ENCODE results near the gene ETFA. TPM values are rescaled to one million over a fixed set of nuclear protein-coding genes. Genes with fewer than 3 reads are reported as not detected.

Gene ETFA
- total and polyA plus RNA-seq, 9 of the 15 experiments (the other 6 are each of a cell fraction or from before 2014, with no cell fraction given) = 130 to 543 (median 232) TPM

DNA sequence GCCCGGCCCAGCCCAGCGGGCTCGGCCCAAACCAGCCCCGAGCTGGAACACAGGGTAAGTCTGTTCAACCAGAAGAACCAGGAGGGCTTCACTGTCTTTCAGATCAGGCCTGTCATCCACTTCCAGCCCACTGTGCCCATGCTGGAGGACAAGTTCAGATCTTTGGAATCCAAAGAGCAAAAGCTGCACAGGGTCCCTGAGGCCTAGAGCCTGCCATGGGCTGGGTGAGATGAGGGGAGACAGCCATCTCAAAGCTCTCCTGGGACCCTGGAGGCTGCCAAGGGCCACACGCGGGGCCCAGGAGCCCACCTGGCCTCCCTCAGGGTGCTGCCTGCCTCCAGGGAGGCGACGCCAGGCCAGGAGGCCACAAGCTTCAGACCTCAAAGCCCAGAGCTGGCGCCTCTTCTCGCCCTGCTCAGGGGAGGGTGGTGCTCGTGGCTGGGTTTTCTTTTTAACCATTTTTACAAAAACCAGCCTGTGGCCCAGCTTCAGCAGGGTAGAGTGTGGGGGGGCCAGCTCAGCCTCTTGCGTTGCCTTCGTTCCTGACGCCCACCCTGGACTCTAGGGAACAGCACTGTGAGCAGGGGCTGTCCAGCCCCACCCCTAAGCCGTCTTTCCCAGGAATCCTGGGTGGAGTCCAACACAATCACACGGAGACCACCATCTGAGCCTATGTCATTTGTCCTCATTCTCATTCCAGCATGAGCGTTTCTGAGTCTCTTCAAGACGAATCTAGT lies 107.0 kb downstream of the ETFA start:
- intact Hi-C loops (cut with micrococcal nuclease) = no loop called here
- ChIA-PET CTCF (ENCODE audit: low intra/inter-chr PET ratio) (no interaction called here), POLR2A (interaction anchor here (1.1 kb wide), 1 partner anchor 10 kb away, joined by 6 read pairs; no protein-coding TSS in a partner anchor)

More for the DNA sequence above, 107.0 kb downstream of the ETFA start:
- H3K36me3 ChIP-seq (ENCODE audit: control insufficient read depth, insufficient read depth, low read length) = peaks cover 25% of the 10 kb centered on the region; the same call in 2 of the 3 replicates
- peaks cover 4% of the 10 kb centered on the region for H3K9me1 ChIP-seq (ENCODE audit: control insufficient read depth, insufficient read depth, low read length)
- H3K27ac ChIP-seq (ENCODE audit: extremely low read depth, low read depth, low read length) = no peak overlapping the region
- H3K4me3 ChIP-seq = no peak overlapping the region
- H3K4me1 ChIP-seq (replicated peaks in 1 of 2; ENCODE audit: control insufficient read depth in 2 of 2, insufficient read depth in 2 of 2, low read length in 2 of 2) = peaks cover 1 to 5% of the 10 kb centered on the region in 2 experiments; a peak in 4 of 5 replicates
- H2AFZ ChIP-seq (ENCODE audit: low read depth, low read length) = no peak overlapping the region
- DNase-seq (ENCODE audit: extremely low read depth in 1 of 4, low spot score in 3 of 4) = no peak
- H3K27me3 ChIP-seq (ENCODE audit: control insufficient read depth in 2 of 2, insufficient read depth in 2 of 2, low read length in 2 of 2) = no peaks in the 10 kb centered on the region
- FAIRE-seq = no peak
- peak overlapping the region in 1 of 2 experiments; percentile 38; a peak in 1 of 4 replicates for H3K9ac ChIP-seq (ENCODE audit: insufficient read depth in 1 of 2, low read depth in 2 of 2, low read length in 2 of 2)
- peaks cover 2% of the 10 kb centered on the region; the same call in 1 of the 2 replicates for H4K20me1 ChIP-seq (replicated peaks; ENCODE audit: control insufficient read depth, insufficient read depth, low read length)
- ATAC-seq = no peak
- 79% methylated on average over 13 of the region's 18 CpGs for WGBS (ENCODE audit: insufficient coverage, low coverage, missing lambda C conversion rate)
- peak; percentile 15 for TF ChIP-seq RBM22 (IDR thresholded peaks at IDR 0.05; ENCODE audit: low read depth, low read length, poor library complexity, severe bottlenecking)
- TF ChIP-seq POLR2G (IDR thresholded peaks at IDR 0.05; ENCODE audit: low read depth, low read length) = peak; percentile 73
- TF ChIP-seq, protein P1, sequence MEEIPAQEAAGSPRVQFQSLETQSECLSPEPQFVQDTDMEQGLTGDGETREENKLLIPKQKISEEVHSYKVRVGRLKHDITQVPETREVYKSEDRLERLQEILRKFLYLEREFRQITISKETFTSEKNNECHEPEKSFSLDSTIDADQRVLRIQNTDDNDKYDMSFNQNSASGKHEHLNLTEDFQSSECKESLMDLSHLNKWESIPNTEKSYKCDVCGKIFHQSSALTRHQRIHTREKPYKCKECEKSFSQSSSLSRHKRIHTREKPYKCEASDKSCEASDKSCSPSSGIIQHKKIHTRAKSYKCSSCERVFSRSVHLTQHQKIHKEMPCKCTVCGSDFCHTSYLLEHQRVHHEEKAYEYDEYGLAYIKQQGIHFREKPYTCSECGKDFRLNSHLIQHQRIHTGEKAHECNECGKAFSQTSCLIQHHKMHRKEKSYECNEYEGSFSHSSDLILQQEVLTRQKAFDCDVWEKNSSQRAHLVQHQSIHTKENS (CRISPR knock-in tag; IDR thresholded peaks at IDR 0.05) = no peak
- no peaks in the 10 kb centered on the region for H3K79me2 ChIP-seq (ENCODE audit: control insufficient read depth, insufficient read depth, low read length)
- no TSS peak for BruUV-seq (replicated peaks)
- in situ Hi-C loops (cut with MboI) = no loop called here
- no peaks in the 10 kb centered on the region for H3K9me3 ChIP-seq (replicated peaks; ENCODE audit: control insufficient read depth, insufficient read depth, low read depth, low read length)
- no peak overlapping the region for H3K4me2 ChIP-seq (ENCODE audit: insufficient read depth, low read length)
